Measurements from ENCODE around the gene ITGA3. TPM values are rescaled to one million over a fixed set of nuclear protein-coding genes. Genes with fewer than 3 reads are reported as not detected.
A peak's percentile ranks its signal among the peaks of the same experiment; 100 is the strongest.

ITGA3 gene
- total and polyA plus RNA-seq, 7 donors, result 15.6 to 85.1 (median 38.4) TPM

- intact Hi-C loops (cut with DNase I), result no loop called here
- WGBS, 2 donors, result 1 to 2% methylated on average over 79 to 83 of the region's 84 CpGs
- DNase-seq, result no peak
- Histone ChIP-seq H3K9me3 (no peaks in the 10 kb centered on the region), H3K27me3 (peaks cover 7 to 25% (median 10%) of the 10 kb centered on the region in 3 donors), H3K4me1 (peaks cover 0 to 56% (median 41%) of the 10 kb centered on the region in 4 donors), H3K27ac (peak within 1 kb of the TSS in 1 of 4 donors; percentile 33), H3K36me3 (peaks cover 0 to 8% (median 4%) of the 10 kb centered on the region in 4 donors), H3K4me3 (peak within 1 kb of the TSS; percentile 9 to 61 (median 55))
- TF ChIP-seq EP300 (IDR thresholded peaks at IDR 0.05), result no peak
- TF ChIP-seq, protein P1, sequence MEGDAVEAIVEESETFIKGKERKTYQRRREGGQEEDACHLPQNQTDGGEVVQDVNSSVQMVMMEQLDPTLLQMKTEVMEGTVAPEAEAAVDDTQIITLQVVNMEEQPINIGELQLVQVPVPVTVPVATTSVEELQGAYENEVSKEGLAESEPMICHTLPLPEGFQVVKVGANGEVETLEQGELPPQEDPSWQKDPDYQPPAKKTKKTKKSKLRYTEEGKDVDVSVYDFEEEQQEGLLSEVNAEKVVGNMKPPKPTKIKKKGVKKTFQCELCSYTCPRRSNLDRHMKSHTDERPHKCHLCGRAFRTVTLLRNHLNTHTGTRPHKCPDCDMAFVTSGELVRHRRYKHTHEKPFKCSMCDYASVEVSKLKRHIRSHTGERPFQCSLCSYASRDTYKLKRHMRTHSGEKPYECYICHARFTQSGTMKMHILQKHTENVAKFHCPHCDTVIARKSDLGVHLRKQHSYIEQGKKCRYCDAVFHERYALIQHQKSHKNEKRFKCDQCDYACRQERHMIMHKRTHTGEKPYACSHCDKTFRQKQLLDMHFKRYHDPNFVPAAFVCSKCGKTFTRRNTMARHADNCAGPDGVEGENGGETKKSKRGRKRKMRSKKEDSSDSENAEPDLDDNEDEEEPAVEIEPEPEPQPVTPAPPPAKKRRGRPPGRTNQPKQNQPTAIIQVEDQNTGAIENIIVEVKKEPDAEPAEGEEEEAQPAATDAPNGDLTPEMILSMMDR (IDR thresholded peaks at IDR 0.05), result no peak
- no peak for TF ChIP-seq POLR2A (IDR thresholded peaks at IDR 0.05)
- TF ChIP-seq POLR2AphosphoS5 (IDR thresholded peaks at IDR 0.05), result no peak
Measured at GRCh38 chr17:50129728-50130558, 74.0 kb downstream of the ITGA3 start, which contains the start of gene SAMD14. TSS of gene SAMD14 (minus strand) at chr17:50130160. CDS start at chr17:50124959, 5,201 bp downstream.

DNA sequence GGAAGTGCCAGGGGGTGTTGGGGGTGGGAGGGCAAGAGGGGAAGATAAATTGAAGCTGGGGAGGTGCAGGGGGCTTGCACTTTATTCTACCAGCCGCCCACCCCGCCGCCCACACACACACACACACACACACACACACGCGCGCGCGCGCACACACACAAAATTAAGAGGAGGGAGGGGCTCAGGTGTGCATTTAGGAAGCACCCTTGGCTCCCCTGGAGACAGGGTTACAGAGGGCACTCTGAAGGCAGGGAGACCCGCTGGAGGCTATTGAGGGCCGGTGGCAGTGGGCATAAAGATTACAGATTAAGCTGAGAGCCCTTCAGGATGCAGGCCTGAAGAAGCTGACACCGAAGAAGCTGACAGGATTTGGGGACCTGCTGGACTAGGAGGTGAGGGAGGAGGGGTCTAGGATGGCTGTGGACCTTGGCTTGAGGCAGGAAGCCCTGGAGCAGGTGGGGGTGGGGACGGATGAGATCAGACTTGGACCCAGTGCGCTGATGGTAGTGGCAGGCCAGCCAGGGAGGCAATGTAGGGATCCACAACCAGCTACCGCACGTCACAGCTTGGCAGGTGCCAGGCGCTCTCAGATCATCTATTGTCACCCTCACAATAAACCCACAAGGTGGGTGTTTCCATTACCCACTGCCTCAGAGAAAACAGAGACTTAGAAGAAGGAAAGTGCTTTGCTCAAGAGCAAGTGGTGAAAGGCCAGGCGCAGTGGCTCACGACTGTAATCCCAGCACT is 74.8 kb downstream of the ITGA3 start:
- DNase-seq, result no peak
- Histone ChIP-seq H3K36me3 (peaks cover 0 to 15% (median 11%) of the 10 kb centered on the region in 4 donors), H3K4me3 (peak overlapping the region in 3 of 4 donors; percentile 51 to 61 (median 59)), H3K27ac (peak overlapping the region in 1 of 4 donors; percentile 33), H3K4me1 (peaks cover 0 to 56% (median 41%) of the 10 kb centered on the region in 4 donors), H3K27me3 (peaks cover 7 to 25% (median 10%) of the 10 kb centered on the region in 3 donors), H3K9me3 (no peaks in the 10 kb centered on the region)
- intact Hi-C loops (cut with DNase I), result no loop called here
- 29 to 52% methylated on average over 19 of the region's 19 CpGs for WGBS, 2 donors
- TF ChIP-seq, protein P1 (IDR thresholded peaks at IDR 0.05), result no peak
- TF ChIP-seq POLR2A (IDR thresholded peaks at IDR 0.05), result no peak
- TF ChIP-seq POLR2AphosphoS5 (IDR thresholded peaks at IDR 0.05), result no peak
- TF ChIP-seq EP300 (IDR thresholded peaks at IDR 0.05), result no peak

GRCh38 chr17:50132104-50132794 is 76.3 kb downstream of the ITGA3 start:
- DNase-seq, result no peak
- Histone ChIP-seq H3K36me3 (peaks cover 7 to 30% (median 20%) of the 10 kb centered on the region in 4 donors), H3K4me1 (peaks cover 0 to 56% (median 41%) of the 10 kb centered on the region in 4 donors), H3K9me3 (no peaks in the 10 kb centered on the region), H3K27me3 (peaks cover 7 to 25% (median 10%) of the 10 kb centered on the region in 3 donors), H3K27ac (peak overlapping the region in 2 of 4 donors; percentile 73 to 75), H3K4me3 (no peak overlapping the region)
- intact Hi-C loops (cut with DNase I), result no loop called here
- WGBS, 2 donors, result 77 to 82% methylated on average over 6 of the region's 6 CpGs
- TF ChIP-seq EP300 (IDR thresholded peaks at IDR 0.05), result no peak
- no peak for TF ChIP-seq POLR2A (IDR thresholded peaks at IDR 0.05)
- TF ChIP-seq, protein P1 (IDR thresholded peaks at IDR 0.05), result no peak
- TF ChIP-seq POLR2AphosphoS5 (IDR thresholded peaks at IDR 0.05), result no peak

DNA sequence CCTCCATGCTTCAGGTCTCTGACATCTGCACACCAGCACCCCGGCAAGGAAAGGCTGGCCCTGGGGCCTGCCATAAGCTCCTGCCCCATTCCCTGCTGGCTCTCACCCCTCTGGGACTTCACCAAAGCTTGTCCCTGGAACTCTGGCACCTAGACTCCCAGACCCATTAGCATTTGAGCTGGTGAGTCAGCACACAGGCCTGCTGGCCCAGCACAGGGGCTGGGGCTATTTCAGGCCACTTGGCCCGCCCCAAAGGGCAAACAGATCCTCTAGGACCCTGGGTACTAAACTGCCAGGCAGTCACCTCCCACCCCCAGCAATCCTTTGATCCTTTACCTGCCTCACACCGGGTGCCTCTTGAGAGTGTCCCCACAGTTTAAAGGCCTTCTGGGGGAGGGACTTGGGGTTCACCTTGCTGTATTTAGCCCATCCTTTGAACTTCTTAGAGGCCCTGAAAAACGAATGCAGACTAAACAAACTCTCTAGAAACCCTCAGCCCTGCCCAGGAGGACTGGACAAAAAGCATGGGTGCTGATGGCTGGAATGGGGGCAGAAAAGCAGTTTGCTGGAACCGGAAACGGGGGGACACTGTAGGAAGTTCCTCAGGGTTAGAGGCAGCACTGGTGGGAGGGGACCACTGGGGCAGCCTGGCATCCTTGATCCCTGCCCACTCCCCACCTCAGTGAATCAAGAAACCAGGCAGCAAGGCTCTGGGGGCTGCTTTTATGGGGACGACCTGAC is 77.3 kb downstream of the ITGA3 start:
- 58 to 66% methylated on average over 7 of the region's 7 CpGs for WGBS, 2 donors

More for the DNA sequence above, 77.3 kb downstream of the ITGA3 start:
- no peak overlapping the region for H3K4me3 ChIP-seq
- H3K36me3 ChIP-seq, result peaks cover 7 to 40% (median 28%) of the 10 kb centered on the region in 4 donors
- H3K4me1 ChIP-seq, result peaks cover 0 to 54% (median 41%) of the 10 kb centered on the region in 4 donors
- no peaks in the 10 kb centered on the region for H3K9me3 ChIP-seq
- intact Hi-C loops (cut with DNase I), result no loop called here
- H3K27me3 ChIP-seq, result peaks cover 7 to 23% (median 10%) of the 10 kb centered on the region in 3 donors
- no peak for DNase-seq
- no peak for TF ChIP-seq POLR2AphosphoS5 (IDR thresholded peaks at IDR 0.05)
- H3K27ac ChIP-seq, result peak overlapping the region; percentile 51 to 75 (median 64)
